Gastrocnemius medialis (tissue), 4 donors: Measurements from ENCODE around the gene KAZN.

Experiments used
- POLR2A ChIP-seq, 2 donors: fragments of 450-650 bp; IDR thresholded peaks; one replicate each; pipeline ENCODE4 v1.6.1; 2017; ENCODE audit warnings: antibody characterized with exemption in 2 of 2, mild to moderate bottlenecking in 2 of 2, moderate library complexity in 2 of 2
- TF ChIP-seq, protein P1 (sequence below), 5 experiments: fragments of 450-650 bp in 3 of 5; fragments of 200-600 bp in 2 of 5; sonication (generic) in 2 of 5; IDR thresholded peaks in 4 of 5; conservative IDR thresholded peaks in 1 of 5; 1 replicate in 4 of 5; 2 replicates in 1 of 5; pipeline ENCODE4 v1.5.1; 2016 to 2019; ENCODE audit warnings: antibody characterized with exemption in 5 of 5, mild to moderate bottlenecking in 3 of 5, moderate library complexity in 3 of 5

DNA sequence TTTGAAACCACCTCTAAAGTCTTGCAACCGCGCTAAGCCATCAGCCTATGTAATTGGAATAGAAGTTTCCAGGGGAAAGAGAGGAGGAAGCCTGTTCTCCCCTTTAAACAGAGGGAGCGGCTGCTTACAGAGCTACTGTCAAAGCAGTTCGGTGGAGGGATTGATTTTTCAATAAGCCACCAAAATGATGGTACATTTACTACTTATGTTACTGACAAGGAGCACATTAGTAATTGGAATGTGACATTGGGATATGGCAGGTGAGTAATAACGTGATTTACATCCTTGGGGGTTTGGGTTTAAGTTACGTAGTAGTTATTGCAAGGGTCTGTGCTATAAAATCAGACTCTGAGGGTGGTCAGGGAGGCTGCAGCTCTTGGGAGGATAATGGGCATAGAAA lies 257.3 kb downstream of the KAZN start:
- TF ChIP-seq POLR2A (IDR thresholded peaks at IDR 0.05): no peak
- TF ChIP-seq, protein P1, sequence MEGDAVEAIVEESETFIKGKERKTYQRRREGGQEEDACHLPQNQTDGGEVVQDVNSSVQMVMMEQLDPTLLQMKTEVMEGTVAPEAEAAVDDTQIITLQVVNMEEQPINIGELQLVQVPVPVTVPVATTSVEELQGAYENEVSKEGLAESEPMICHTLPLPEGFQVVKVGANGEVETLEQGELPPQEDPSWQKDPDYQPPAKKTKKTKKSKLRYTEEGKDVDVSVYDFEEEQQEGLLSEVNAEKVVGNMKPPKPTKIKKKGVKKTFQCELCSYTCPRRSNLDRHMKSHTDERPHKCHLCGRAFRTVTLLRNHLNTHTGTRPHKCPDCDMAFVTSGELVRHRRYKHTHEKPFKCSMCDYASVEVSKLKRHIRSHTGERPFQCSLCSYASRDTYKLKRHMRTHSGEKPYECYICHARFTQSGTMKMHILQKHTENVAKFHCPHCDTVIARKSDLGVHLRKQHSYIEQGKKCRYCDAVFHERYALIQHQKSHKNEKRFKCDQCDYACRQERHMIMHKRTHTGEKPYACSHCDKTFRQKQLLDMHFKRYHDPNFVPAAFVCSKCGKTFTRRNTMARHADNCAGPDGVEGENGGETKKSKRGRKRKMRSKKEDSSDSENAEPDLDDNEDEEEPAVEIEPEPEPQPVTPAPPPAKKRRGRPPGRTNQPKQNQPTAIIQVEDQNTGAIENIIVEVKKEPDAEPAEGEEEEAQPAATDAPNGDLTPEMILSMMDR (IDR thresholded peaks at IDR 0.05 in 4 of 5, conservative IDR thresholded peaks at IDR 0.05 in 1 of 5): no peak
